Endothelial cell of umbilical vein (primary cell): ENCODE results near the gene TYSND1. TPM values are rescaled to one million over a fixed set of nuclear protein-coding genes. Genes with fewer than 3 reads are reported as not detected.

Experiments used
- BruUV-seq: library from RNA; stranded (reverse); fragments of 400-500 nt; replicated peaks from 2 replicates; lab custom pipeline; 2021; lab: Mats Ljungman, UMichigan
- CTCF ChIA-PET: fragments of 300-600, 350-600 bp; sonication (Branson Sonifier 250); formaldehyde crosslinking; loops from one replicate; lab custom pipeline; 2021; ENCODE audit warnings: antibody characterized with exemption, inconsistent platforms; lab: Charles Lee
- POLR2A ChIA-PET: fragments of 300-600, 350-600 bp; sonication (Branson Sonifier 250); formaldehyde crosslinking; loops from one replicate; lab custom pipeline; 2021; ENCODE audit warnings: antibody characterized with exemption, inconsistent platforms; lab: Charles Lee
- DNase-seq: peaks from one replicate; pipeline ENCODE4 v3.0.0-alpha.2; 2011; ENCODE audit warnings: low read depth, low spot score
- FAIRE-seq: peaks from 2 replicates; lab custom pipeline; 2011; peaks lifted over from hg19 to GRCh38; lab: Jason Lieb, UNC
- H2AFZ ChIP-seq: 2 replicates; pipeline ENCODE4 v1.6.0; 2012; ENCODE audit warnings: low read depth, low read length, control low read depth, inconsistent platforms
- H3K27ac ChIP-seq: 2 replicates; pipeline ENCODE4 v1.5.1; 2011; ENCODE audit warnings: low read depth, mild to moderate bottlenecking, control low read depth, low read length, moderate library complexity; ENCODE audit not compliant: insufficient read depth
- H3K27me3 ChIP-seq, 2 experiments: 2 replicates each; pipeline versions ENCODE4 v1.6.0 to v1.6.1; 2011; ENCODE audit warnings: low read length in 2 of 2, mixed read lengths in 1 of 2; ENCODE audit not compliant: control insufficient read depth in 2 of 2, insufficient read depth in 2 of 2
- H3K36me3 ChIP-seq, 2 experiments: 2 replicates in 1 of 2; 3 replicates in 1 of 2; pipeline ENCODE4 v1.5.1; 2011; ENCODE audit warnings: low read length in 2 of 2, mild to moderate bottlenecking in 1 of 2, moderate library complexity in 1 of 2; ENCODE audit not compliant: control insufficient read depth in 2 of 2, insufficient read depth in 2 of 2; ENCODE audit errors: extremely low read depth in 1 of 2
- H3K4me1 ChIP-seq: 3 replicates; pipeline ENCODE4 v1.5.1; 2011; ENCODE audit warnings: mild to moderate bottlenecking, low read length; ENCODE audit not compliant: control insufficient read depth, insufficient read depth; ENCODE audit errors: extremely low read depth
- H3K4me2 ChIP-seq: 2 replicates; pipeline ENCODE4 v1.6.1; 2011; ENCODE audit warnings: low read length, control low read depth, mixed read lengths; ENCODE audit not compliant: insufficient read depth
- H3K4me3 ChIP-seq, 3 experiments: fragments of 200-600 bp in 1 of 3; sonication (generic), shearing (Covaris generic) in 1 of 3; replicated peaks in 1 of 3; 2 replicates each; pipeline ENCODE4 v1.5.1; 2011 to 2016; ENCODE audit warnings: control low read depth in 3 of 3, low read length in 3 of 3, mild to moderate bottlenecking in 2 of 3, inconsistent platforms in 1 of 3, low read depth in 1 of 3, moderate library complexity in 1 of 3; ENCODE audit not compliant: insufficient read depth in 1 of 3
- H3K79me2 ChIP-seq: 2 replicates; pipeline ENCODE4 v1.6.0; 2012; ENCODE audit warnings: low read length, inconsistent platforms; ENCODE audit not compliant: control insufficient read depth, insufficient read depth
- H3K9ac ChIP-seq: replicated peaks from 2 replicates; pipeline ENCODE3; 2011; ENCODE audit warnings: low read length, control low read depth; ENCODE audit not compliant: insufficient read depth; ENCODE audit errors: extremely low read depth
- H3K9me1 ChIP-seq: replicated peaks from 3 replicates; pipeline ENCODE4 v1.6.0; 2011; ENCODE audit warnings: mild to moderate bottlenecking, low read length; ENCODE audit not compliant: control insufficient read depth, insufficient read depth; ENCODE audit errors: extremely low read depth
- H3K9me3 ChIP-seq: replicated peaks from 2 replicates; pipeline ENCODE4 v1.5.1; 2012; ENCODE audit warnings: low read length, inconsistent platforms; ENCODE audit not compliant: control insufficient read depth, insufficient read depth
- H4K20me1 ChIP-seq: replicated peaks from 2 replicates; pipeline ENCODE3; 2011; ENCODE audit warnings: mild to moderate bottlenecking, low read length; ENCODE audit not compliant: control insufficient read depth, insufficient read depth; ENCODE audit errors: extremely low read depth
- CTCF ChIP-seq, 2 donors: IDR thresholded peaks; 1 replicate in 1 of 2; 2 replicates in 1 of 2; pipeline ENCODE4 v1.5.1; 2011; ENCODE audit warnings: low read length in 2 of 2, mild to moderate bottlenecking in 2 of 2, moderate library complexity in 2 of 2, control low read depth in 1 of 2, inconsistent platforms in 1 of 2, low read depth in 1 of 2; ENCODE audit not compliant: insufficient read depth in 1 of 2; ENCODE audit errors: extremely low read depth in 1 of 2
- EZH2 ChIP-seq: IDR thresholded peaks from 2 replicates; pipeline ENCODE4 v1.6.1; 2012; ENCODE audit warnings: borderline replicate concordance, low read depth, mild to moderate bottlenecking, moderate library complexity, low read length, inconsistent platforms; ENCODE audit not compliant: severe bottlenecking
- FOS ChIP-seq: IDR thresholded peaks from 2 replicates; pipeline ENCODE4 v1.6.1; 2011; ENCODE audit warnings: mild to moderate bottlenecking, low read length, moderate library complexity, borderline replicate concordance; ENCODE audit not compliant: insufficient read depth
- GATA2 ChIP-seq: IDR thresholded peaks from 2 replicates; pipeline ENCODE4 v1.7.0; 2011; ENCODE audit warnings: low read depth, mild to moderate bottlenecking, moderate library complexity, mixed read lengths, low read length; ENCODE audit not compliant: insufficient read length, insufficient read depth
- JUN ChIP-seq: IDR thresholded peaks from 2 replicates; pipeline ENCODE4 v1.6.1; 2011; ENCODE audit warnings: borderline replicate concordance, low read depth; ENCODE audit not compliant: insufficient read length, insufficient read depth
- MAX ChIP-seq: IDR thresholded peaks from 2 replicates; pipeline ENCODE4 v1.6.1; 2011; ENCODE audit not compliant: insufficient read depth, insufficient read length
- MYC ChIP-seq: IDR thresholded peaks from one replicate; pipeline ENCODE4 v1.6.1; 2011; ENCODE audit warnings: mild to moderate bottlenecking, low read depth, low read length
- POLR2A ChIP-seq: IDR thresholded peaks from 2 replicates; pipeline ENCODE4 v1.6.1; 2012; ENCODE audit warnings: low read depth, mild to moderate bottlenecking, control low read depth, low read length
- POLR2AphosphoS5 ChIP-seq: IDR thresholded peaks from 2 replicates; pipeline ENCODE4 v1.6.1; 2012; ENCODE audit warnings: low read depth, mild to moderate bottlenecking, control low read depth, low read length, moderate library complexity; ENCODE audit not compliant: insufficient read depth
- dilution Hi-C: fragments of 300-500 bp; cut with MboI; formaldehyde crosslinking; loops from one replicate; pipeline ENCODE4 v1.15.0; 2019; ENCODE audit warnings: low sequenced_read_pairs; ENCODE audit not compliant: extremely low pct_ligation_motif_present
- intact Hi-C: fragments of 100-400 bp; cut with micrococcal nuclease; formaldehyde crosslinking; loops from one replicate; pipeline ENCODE4 v1.10.0; 2022
- polyA plus RNA-seq, 4 experiments: library from polyadenylated mRNA; depleted of rRNA in 3 of 4; stranded (reverse) in 3 of 4; unstranded in 1 of 4; fragments of >200 nt; gene quantifications; 2 replicates each; pipeline versions ENCODE4 v1.2.1 to v1.2.3, GENCODE V29; 2011 to 2012; ENCODE audit warnings: missing spikeins in 1 of 4
- total RNA-seq: library from RNA; stranded (reverse); gene quantifications from 2 replicates; pipeline ENCODE4 v1.2.3, GENCODE V29; 2021

TYSND1 gene
- total and polyA plus RNA-seq, 2 donors (not counting 3 experiments of a cell fraction or from before 2014, with no cell fraction given), result 5.1 to 7.8 TPM

- Histone ChIP-seq H3K9ac (no peak overlapping the region), H3K9me3 (no peaks in the 10 kb centered on the region), H4K20me1 (no peaks in the 10 kb centered on the region), H3K4me3 (no peak overlapping the region), H3K9me1 (no peaks in the 10 kb centered on the region), H3K4me2 (no peak overlapping the region), H2AFZ (no peak overlapping the region), H3K27ac (no peak overlapping the region), H3K4me1 (no peaks in the 10 kb centered on the region), H3K79me2 (no peaks in the 10 kb centered on the region), H3K36me3 (no peaks in the 10 kb centered on the region), H3K27me3 (no peaks in the 10 kb centered on the region)
- BruUV-seq, result no TSS peak
- POLR2A ChIA-PET, result no interaction called here
- dilution Hi-C loops, result no loop called here
- no peak for FAIRE-seq
- DNase-seq, result no peak
- TF ChIP-seq EZH2, result no peak
- TF ChIP-seq FOS, result no peak
- no peak for TF ChIP-seq POLR2A
- TF ChIP-seq JUN, result no peak
- TF ChIP-seq MYC, result no peak
- no peak for TF ChIP-seq CTCF (IDR thresholded peaks at IDR 0.05; ENCODE audit: extremely low read depth in 1 of 2, insufficient read depth in 1 of 2, low read depth in 1 of 2, low read length in 2 of 2)
- TF ChIP-seq POLR2AphosphoS5, result no peak
- no peak for TF ChIP-seq GATA2
- no peak for TF ChIP-seq MAX
- intact Hi-C loops, result no loop called here
- CTCF ChIA-PET, result interaction anchor here (0.7 to 1.8 kb wide), 4 partner anchors 28 to 406 kb away, joined by 3 to 8 read pairs (median 4); no protein-coding TSS in a partner anchor
Observed at GRCh38 chr10:70193391-70193844, 46.9 kb upstream of the TYSND1 start.
